Suprapubic skin (tissue), 3 donors: ENCODE data around the gene RAB40C.

Experiments
- CTCF ChIP-seq, 2 donors: fragments of 200-600 bp in 1 of 2; fragments of 450-650 bp in 1 of 2; sonication (generic) in 1 of 2; IDR thresholded peaks; one replicate each; pipeline ENCODE4 v1.5.1; 2016 to 2019; ENCODE audit warnings: antibody characterized with exemption in 2 of 2, mild to moderate bottlenecking in 1 of 2, moderate library complexity in 1 of 2
- POLR2A ChIP-seq, 2 donors: fragments of 450-650 bp; IDR thresholded peaks; one replicate each; pipeline ENCODE4 v1.6.1; 2017; ENCODE audit warnings: antibody characterized with exemption in 2 of 2, mild to moderate bottlenecking in 2 of 2, moderate library complexity in 2 of 2

GRCh38 chr16:616733-617586 lies 27.1 kb downstream of the RAB40C start:
- TF ChIP-seq POLR2A (IDR thresholded peaks at IDR 0.05): no peak
- no peak for TF ChIP-seq CTCF (IDR thresholded peaks at IDR 0.05)
